ENCODE results near the gene LDHD. TPM values are rescaled to one million over a fixed set of nuclear protein-coding genes. Genes with fewer than 3 reads are reported as not detected.
"Not testable (repeated sequence)": the region's sequence is repeated elsewhere in the genome, so short reads cannot be mapped to it uniquely, and the experiment has no call there.

The LDHD gene
- total RNA-seq, 1 donor from 2014 or later, result 0.31 TPM

GRCh38 chr16:75099075-75099667, 17.4 kb downstream of the LDHD start:
- DNase-seq, result no peak

- DNase-seq, result no peak
Observed at GRCh38 chr16:75097941-75098901, 18.4 kb downstream of the LDHD start.

GRCh38 chr16:75097191-75097761, 19.3 kb downstream of the LDHD start:
- no peak for DNase-seq

GRCh38 chr16:75096656-75097055, 19.9 kb downstream of the LDHD start:
- DNase-seq, result no peak

GRCh38 chr16:75095204-75095621, 21.4 kb downstream of the LDHD start:
- DNase-seq, result no peak

- no peak for DNase-seq
Observed at GRCh38 chr16:75093598-75094540, 22.7 kb downstream of the LDHD start.

- DNase-seq, result no peak
Observed at GRCh38 chr16:75092777-75093176, 23.8 kb downstream of the LDHD start.

- DNase-seq, result not testable (repeated sequence)
Observed at GRCh38 chr16:75091619-75092018, 25.0 kb downstream of the LDHD start.

GRCh38 chr16:75090899-75091298, 25.7 kb downstream of the LDHD start:
- not testable (repeated sequence) for DNase-seq

- DNase-seq, result no peak
Observed at GRCh38 chr16:75089486-75090202, 26.9 kb downstream of the LDHD start.

GRCh38 chr16:75088934-75089333, 27.6 kb downstream of the LDHD start:
- no peak for DNase-seq

- DNase-seq, result no peak
Observed at GRCh38 chr16:75088216-75088615, 28.4 kb downstream of the LDHD start.

- DNase-seq, result no peak
Observed at GRCh38 chr16:75087375-75087979, 29.1 kb downstream of the LDHD start.

GRCh38 chr16:75086688-75087374, 29.7 kb downstream of the LDHD start:
- DNase-seq, result no peak

- DNase-seq, result no peak
Observed at GRCh38 chr16:75086281-75086680, 30.3 kb downstream of the LDHD start.

GRCh38 chr16:75085556-75085955, 31.0 kb downstream of the LDHD start:
- no peak for DNase-seq

GRCh38 chr16:75083813-75084212, 32.8 kb downstream of the LDHD start:
- DNase-seq, result no peak

GRCh38 chr16:75081179-75081859, 35.3 kb downstream of the LDHD start:
- no peak for DNase-seq

GRCh38 chr16:75080205-75081029, 36.2 kb downstream of the LDHD start:
- no peak for DNase-seq
